HCT116 (cell line): ENCODE measurements around the gene STXBP5L.

Experiments
- CBX3 ChIP-seq: IDR thresholded peaks from 2 replicates; pipeline ENCODE4 v1.6.1; 2012; ENCODE audit warnings: low read depth
- ELF1 ChIP-seq: IDR thresholded peaks from 2 replicates; pipeline ENCODE4 v1.6.1; 2012; ENCODE audit warnings: low read depth, borderline replicate concordance
- EZH2 ChIP-seq: fragments of 200-600 bp; sonication (generic); IDR thresholded peaks from 2 replicates; pipeline ENCODE4 v1.6.1; 2017; ENCODE audit warnings: antibody characterized with exemption, mixed run types
- FOSL1 ChIP-seq: IDR thresholded peaks from 2 replicates; pipeline ENCODE4 v1.6.1; 2012; ENCODE audit warnings: low read depth
- MAX ChIP-seq: IDR thresholded peaks from 2 replicates; pipeline ENCODE4 v1.6.1; 2012
- POLR2A ChIP-seq: IDR thresholded peaks from 2 replicates; pipeline ENCODE4 v1.7.0; 2011; ENCODE audit warnings: borderline replicate concordance; ENCODE audit not compliant: insufficient read depth, insufficient read length; ENCODE audit errors: extremely low read depth
- POLR2AphosphoS5 ChIP-seq: IDR thresholded peaks from 2 replicates; pipeline ENCODE4 v1.6.1; 2011; ENCODE audit warnings: mild to moderate bottlenecking, low read depth, low read length, moderate library complexity
- REST ChIP-seq: IDR thresholded peaks from 2 replicates; pipeline ENCODE4 v1.6.1; 2012; ENCODE audit warnings: low read depth
- SP1 ChIP-seq: IDR thresholded peaks from 2 replicates; pipeline ENCODE4 v1.6.1; 2012; ENCODE audit warnings: low read depth
- SRF ChIP-seq: IDR thresholded peaks from 2 replicates; pipeline ENCODE4 v1.6.1; 2012; ENCODE audit warnings: low read depth
- TCF7L2 ChIP-seq: IDR thresholded peaks from 2 replicates; pipeline ENCODE4 v1.7.0; 2011; ENCODE audit warnings: borderline replicate concordance, inconsistent platforms; ENCODE audit not compliant: insufficient read depth, insufficient read length; ENCODE audit errors: extremely low read depth
- YY1 ChIP-seq: IDR thresholded peaks from 2 replicates; pipeline ENCODE4 v1.6.1; 2011; ENCODE audit warnings: low read length, low read depth, moderate library complexity, mild to moderate bottlenecking; ENCODE audit not compliant: insufficient replicate concordance; ENCODE audit errors: extremely low read depth
- TF ChIP-seq, protein P1 (sequence below), 3 experiments: fragments of 200-600 bp in 1 of 3; sonication (generic) in 1 of 3; IDR thresholded peaks in 2 of 3; conservative IDR thresholded peaks in 1 of 3; 2 replicates each; pipeline ENCODE4 v1.5.1; 2012 to 2017; ENCODE audit warnings: low read depth in 2 of 3, low read length in 2 of 3, antibody characterized with exemption in 1 of 3, borderline replicate concordance in 1 of 3, control low read depth in 1 of 3, mild to moderate bottlenecking in 1 of 3, mixed read lengths in 1 of 3, mixed run types in 1 of 3, moderate library complexity in 1 of 3; ENCODE audit not compliant: insufficient read depth in 1 of 3

GRCh38 chr3:121362035-121362734 is 454.2 kb downstream of the STXBP5L start:
- TF ChIP-seq EZH2 (no peak), SP1 (no peak), YY1 (no peak), CBX3 (no peak), MAX (no peak), REST (no peak), POLR2AphosphoS5 (no peak), FOSL1 (no peak), SRF (no peak), POLR2A (no peak), TCF7L2 (no peak), ELF1 (no peak)
- TF ChIP-seq, protein P1, sequence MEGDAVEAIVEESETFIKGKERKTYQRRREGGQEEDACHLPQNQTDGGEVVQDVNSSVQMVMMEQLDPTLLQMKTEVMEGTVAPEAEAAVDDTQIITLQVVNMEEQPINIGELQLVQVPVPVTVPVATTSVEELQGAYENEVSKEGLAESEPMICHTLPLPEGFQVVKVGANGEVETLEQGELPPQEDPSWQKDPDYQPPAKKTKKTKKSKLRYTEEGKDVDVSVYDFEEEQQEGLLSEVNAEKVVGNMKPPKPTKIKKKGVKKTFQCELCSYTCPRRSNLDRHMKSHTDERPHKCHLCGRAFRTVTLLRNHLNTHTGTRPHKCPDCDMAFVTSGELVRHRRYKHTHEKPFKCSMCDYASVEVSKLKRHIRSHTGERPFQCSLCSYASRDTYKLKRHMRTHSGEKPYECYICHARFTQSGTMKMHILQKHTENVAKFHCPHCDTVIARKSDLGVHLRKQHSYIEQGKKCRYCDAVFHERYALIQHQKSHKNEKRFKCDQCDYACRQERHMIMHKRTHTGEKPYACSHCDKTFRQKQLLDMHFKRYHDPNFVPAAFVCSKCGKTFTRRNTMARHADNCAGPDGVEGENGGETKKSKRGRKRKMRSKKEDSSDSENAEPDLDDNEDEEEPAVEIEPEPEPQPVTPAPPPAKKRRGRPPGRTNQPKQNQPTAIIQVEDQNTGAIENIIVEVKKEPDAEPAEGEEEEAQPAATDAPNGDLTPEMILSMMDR (IDR thresholded peaks at IDR 0.05 in 2 of 3, conservative IDR thresholded peaks at IDR 0.05 in 1 of 3; ENCODE audit: borderline replicate concordance in 1 of 3, insufficient read depth in 1 of 3, low read depth in 2 of 3, low read length in 2 of 3), result no peak
